GM10248 (cell line): ENCODE data around the gene PDIA6.

Experiments used
- CTCF ChIA-PET: fragments of 300-600 bp; sonication (Branson Sonifier 250); formaldehyde crosslinking; extraction: SDS; loops from one replicate; lab custom pipeline; 2021; ENCODE audit warnings: antibody characterized with exemption; lab: Yijun Ruan, JAX
- POLR2A ChIA-PET: fragments of 350-650 bp; sonication (Branson Sonifier 250); formaldehyde crosslinking; extraction: SDS; loops from one replicate; lab custom pipeline; 2020; ENCODE audit warnings: antibody characterized with exemption; lab: Yijun Ruan, JAX
- DNase-seq: peaks from one replicate; pipeline ENCODE4 v3.0.0; 2012; ENCODE audit errors: extremely low spot score
- CTCF ChIP-seq: IDR thresholded peaks from 2 replicates; pipeline ENCODE4 v1.5.1; 2012; ENCODE audit warnings: mild to moderate bottlenecking, low read depth; ENCODE audit errors: extremely low read depth, missing control alignments, control extremely low read depth

The PDIA6 gene

GRCh38 chr2:10742666-10743065 lies 69.9 kb downstream of the PDIA6 start:
- ChIA-PET CTCF (no interaction called here), POLR2A (no interaction called here)
- no peak for DNase-seq
- no peak for TF ChIP-seq CTCF

GRCh38 chr2:10741139-10741538 lies 71.4 kb downstream of the PDIA6 start:
- POLR2A ChIA-PET, result no interaction called here
- CTCF ChIA-PET, result interaction anchor here (0.7 kb wide), 1 partner anchor 10 kb away, joined by 3 read pairs; no protein-coding TSS in a partner anchor
- no peak for TF ChIP-seq CTCF
- DNase-seq, result no peak

GRCh38 chr2:10740226-10740625 lies 72.4 kb downstream of the PDIA6 start:
- ChIA-PET POLR2A (no interaction called here), CTCF (interaction anchor here (0.6 to 0.7 kb wide), 2 partner anchors 9 to 29 kb away, joined by 3 read pairs; no protein-coding TSS in a partner anchor)
- DNase-seq, result no peak
- TF ChIP-seq CTCF, result no peak

GRCh38 chr2:10738192-10738591 lies 74.4 kb downstream of the PDIA6 start:
- POLR2A ChIA-PET, result no interaction called here
- CTCF ChIA-PET, result interaction anchor here (1.0 kb wide), 1 partner anchor 10 kb away, joined by 3 read pairs; no protein-coding TSS in a partner anchor
- no peak for DNase-seq
- TF ChIP-seq CTCF, result no peak

- ChIA-PET POLR2A (no interaction called here), CTCF (interaction anchor here (1.5 kb wide), 1 partner anchor 10 kb away, joined by 3 read pairs; no protein-coding TSS in a partner anchor)
- no peak for TF ChIP-seq CTCF
- DNase-seq, result no peak
Measured at GRCh38 chr2:10733980-10734379, 78.6 kb downstream of the PDIA6 start.

- TF ChIP-seq CTCF, result no peak
- CTCF ChIA-PET, result interaction anchor here (1.1 to 1.5 kb wide), 2 partner anchors 10 to 11 kb away, joined by 3 to 4 read pairs; no protein-coding TSS in a partner anchor
- no peak for DNase-seq
- POLR2A ChIA-PET, result no interaction called here
Measured at GRCh38 chr2:10733566-10733925, 79.0 kb downstream of the PDIA6 start.
